Activated CD8-positive, alpha-beta memory T cell treated with anti-CD3 and anti-CD28 coated beads, Interleukin-2, amount 50 U/mL, for 48 hours (primary cell): ENCODE measurements around the gene SIVA1.

Experiments used
- DNase-seq: peaks from one replicate; pipeline ENCODE4 v3.0.0-alpha.2; 2020

SIVA1 gene, protein sequence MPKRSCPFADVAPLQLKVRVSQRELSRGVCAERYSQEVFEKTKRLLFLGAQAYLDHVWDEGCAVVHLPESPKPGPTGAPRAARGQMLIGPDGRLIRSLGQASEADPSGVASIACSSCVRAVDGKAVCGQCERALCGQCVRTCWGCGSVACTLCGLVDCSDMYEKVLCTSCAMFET

GRCh38 chr14:104752735-104753527 is at the start of gene SIVA1:
Gene SIVA1, plus strand, starts transcription at chr14:104753147. Its CDS starts 55 bp downstream, at chr14:104753202.
- DNase-seq, result peak; percentile 100

DNA sequence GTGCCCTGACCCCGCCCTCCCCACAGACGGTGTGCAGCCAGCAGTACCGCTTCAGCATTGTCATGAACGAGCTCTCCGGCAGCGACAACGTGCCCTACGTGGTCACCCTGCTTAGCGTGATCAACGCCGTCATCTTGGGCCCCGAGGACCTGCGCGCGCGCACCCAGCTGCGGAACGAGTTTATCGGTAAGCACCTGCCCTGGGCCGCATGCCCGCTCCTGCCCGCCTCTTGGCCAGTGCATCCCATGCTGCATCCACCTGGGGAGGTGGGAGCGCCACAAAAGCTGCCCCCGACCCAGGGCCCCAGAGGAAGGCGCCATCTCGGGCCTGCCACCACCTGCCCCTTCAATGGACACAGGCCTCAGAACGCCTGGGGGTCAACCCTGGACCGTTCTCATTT is 49.7 kb upstream of the SIVA1 start:
- DNase-seq, result no peak

DNA sequence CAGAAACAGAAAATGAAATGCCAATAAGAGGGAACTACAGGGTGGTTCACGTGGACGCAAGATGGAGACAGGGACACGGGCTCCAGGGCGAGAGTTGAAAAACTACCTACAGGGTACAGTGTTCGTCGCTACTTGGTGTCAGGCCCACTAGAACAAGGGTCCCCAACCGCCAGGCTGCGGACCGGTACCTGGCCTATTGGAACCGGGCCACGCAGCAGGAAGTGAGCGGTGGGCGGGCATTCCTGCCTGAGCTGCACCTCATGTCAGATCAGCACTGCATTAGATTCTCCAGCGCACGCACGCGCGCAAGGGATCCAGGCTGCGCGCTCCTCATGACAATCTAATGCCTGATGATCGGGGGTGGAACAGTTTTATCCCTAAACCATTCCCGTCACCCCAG is 48.7 kb upstream of the SIVA1 start:
- DNase-seq, result no peak

- DNase-seq, result no peak
Observed at GRCh38 chr14:104705340-104706047, 47.5 kb upstream of the SIVA1 start.

DNA sequence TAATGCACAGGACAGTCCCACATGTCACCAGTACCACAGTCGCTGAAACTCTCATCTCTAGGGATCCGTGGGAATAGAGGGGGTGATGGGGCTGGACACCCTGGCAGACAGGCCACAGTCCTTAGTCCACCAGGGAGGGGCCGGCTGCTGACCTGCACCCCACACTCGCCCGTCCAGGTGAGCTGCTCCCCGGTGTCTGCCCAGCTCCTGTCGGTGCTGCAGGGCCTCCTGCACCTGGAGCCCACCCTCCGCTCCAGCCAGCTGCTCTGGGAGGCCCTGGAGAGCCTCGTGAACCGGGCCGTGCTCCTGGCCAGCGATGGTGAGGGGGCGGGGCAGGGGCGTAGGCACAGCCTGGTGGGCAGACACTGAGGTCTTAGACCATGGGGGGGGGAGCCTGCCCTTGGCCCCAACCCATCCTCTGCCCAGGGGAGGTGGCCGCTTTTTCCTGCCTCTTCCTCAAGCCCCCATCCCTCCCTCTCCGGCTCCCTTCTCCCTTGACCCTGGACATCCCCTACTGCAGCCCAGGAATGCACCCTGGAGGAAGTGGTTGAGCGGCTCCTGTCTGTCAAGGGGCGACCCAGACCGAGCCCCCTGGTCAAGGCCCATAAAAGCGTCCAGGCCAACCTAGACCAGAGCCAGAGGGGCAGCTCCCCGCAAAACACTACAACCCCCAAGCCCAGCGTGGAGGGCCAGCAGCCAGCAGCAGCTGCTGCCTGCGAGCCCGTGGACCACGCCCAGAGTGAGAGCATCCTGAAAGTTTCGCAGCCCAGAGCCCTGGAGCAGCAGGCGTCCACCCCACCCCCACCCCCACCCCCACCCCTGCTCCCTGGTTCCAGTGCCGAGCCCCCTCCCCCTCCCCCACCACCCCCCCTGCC is 46.0 kb upstream of the SIVA1 start:
- DNase-seq, result no peak

DNA sequence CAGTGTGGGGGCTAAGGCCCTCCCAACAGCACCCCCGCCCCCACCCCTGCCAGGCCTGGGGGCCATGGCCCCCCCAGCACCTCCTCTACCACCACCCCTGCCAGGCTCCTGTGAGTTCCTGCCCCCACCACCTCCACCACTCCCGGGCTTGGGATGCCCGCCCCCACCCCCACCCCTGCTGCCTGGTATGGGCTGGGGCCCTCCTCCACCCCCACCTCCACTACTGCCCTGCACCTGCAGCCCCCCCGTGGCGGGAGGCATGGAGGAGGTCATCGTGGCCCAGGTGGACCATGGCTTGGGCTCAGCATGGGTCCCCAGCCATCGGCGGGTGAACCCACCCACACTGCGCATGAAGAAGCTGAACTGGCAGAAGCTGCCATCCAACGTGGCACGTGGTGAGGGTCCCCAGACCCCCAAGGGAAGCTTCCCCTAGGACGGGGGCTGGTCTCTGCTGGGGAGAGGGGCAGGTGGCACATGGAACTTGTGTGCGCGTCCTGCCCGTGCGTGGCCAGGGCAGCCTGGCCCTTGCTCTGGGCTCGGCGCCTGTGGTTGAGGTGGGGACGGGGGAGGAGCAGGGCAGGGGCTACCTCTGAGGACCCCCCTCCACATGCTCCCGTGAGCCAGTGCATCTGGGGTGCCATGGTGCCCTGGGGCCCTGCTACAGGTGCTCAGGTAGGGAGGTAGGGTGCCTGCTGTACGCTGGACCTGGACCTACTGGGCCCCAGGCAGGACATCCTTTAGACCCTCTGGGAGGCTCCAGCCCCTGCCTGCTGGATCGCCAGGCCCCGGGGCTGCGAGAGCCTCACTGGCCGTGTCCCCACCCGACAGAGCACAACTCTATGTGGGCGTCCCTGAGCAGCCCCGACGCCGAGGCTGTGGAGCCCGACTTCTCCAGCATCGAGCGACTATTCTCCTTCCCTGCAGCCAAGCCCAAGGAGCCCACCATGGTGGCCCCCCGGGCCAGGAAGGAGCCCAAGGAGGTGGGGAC is 45.0 kb upstream of the SIVA1 start:
- no peak for DNase-seq

GRCh38 chr14:104708606-104709268 is 44.2 kb upstream of the SIVA1 start:
- peak; percentile 91 for DNase-seq

DNA sequence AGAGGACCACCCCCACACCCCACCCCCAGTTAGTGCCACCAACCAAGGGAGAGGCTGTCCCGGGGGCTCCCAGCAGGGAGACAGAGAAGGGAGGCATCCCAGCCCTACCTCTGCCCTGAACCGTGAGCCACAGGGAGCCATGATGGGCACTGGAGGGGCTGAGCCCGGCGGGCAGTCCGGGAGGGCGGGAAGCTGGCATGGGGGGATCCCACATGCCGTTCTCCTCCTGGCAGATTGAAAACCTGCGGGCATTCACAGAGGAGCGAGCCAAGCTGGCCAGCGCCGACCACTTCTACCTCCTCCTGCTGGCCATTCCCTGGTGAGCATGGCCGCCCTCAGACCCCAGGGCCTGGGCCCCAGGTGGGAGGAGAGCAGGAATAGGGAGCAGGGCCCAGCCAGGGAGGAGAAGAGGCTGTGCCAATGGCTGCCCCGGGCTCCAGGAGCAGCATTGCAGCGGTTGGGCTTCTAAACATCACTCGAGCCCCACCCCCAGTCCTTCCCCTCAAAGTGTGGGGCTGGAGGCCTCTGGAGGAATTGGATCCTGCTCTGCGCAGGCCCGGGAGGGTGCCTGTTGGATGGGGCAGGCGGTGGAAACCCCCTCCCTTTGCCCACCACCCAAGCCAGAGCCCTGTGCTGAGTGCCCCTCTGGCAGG is 43.4 kb upstream of the SIVA1 start:
- DNase-seq, result no peak

DNA sequence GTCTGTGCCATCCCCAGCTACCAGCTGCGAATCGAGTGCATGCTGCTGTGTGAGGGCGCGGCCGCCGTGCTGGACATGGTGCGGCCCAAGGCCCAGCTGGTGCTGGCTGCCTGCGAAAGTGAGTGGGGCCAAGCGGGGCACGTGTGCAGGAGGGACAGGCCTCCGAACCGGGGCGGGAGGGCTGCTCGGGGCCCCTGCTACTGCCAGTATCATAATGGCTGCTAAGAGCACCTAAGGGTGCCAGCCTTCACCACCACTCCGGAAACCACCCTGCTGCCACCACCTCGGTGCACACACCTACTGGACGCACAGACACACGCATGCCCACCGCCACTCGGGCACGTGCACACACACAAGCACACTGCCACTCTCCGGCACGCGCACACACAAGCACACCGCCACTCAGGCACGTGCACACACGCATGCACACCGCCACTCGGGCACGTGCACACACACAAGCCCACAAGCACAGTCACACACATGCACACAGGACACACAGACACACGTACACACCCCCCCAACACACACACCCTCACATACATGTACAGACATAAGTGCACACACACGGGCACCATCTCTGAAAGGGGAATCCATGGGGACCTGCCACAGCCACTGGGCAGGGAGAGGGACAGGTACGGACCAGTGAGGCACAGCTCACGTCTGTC is 42.7 kb upstream of the SIVA1 start:
- DNase-seq, result no peak

DNA sequence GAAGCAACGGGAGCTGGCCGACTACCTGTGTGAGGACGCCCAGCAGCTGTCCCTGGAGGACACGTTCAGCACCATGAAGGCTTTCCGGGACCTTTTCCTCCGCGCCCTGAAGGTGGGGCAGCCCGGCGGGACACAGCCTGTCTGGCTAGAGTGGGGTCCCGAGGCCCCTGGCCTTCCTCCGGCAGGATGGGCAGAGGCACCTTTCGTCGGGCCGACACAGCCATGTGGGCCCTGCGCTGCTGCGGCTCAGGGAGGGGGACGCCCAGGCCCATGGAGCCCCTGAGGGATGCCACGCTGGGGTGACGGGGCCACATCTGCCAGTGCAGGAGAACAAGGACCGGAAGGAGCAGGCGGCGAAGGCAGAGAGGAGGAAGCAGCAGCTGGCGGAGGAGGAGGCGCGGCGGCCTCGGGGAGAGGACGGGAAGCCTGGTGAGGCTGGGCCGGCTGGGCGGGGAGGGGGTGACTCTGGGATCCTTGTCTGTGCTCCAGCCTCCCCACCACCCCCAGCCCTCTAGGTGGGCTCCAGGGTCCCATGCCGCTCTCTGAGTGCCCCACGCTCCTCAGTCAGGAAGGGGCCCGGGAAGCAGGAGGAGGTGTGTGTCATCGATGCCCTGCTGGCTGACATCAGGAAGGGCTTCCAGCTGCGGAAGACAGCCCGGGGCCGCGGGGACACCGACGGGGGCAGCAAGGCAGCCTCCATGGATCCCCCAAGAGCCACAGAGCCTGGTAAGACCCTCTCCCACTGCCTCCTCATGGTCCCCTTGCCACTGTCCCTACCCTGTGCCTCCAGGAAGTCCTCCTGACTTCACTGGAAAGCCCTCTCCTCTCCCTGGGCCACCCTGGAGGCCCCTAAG is 39.8 kb upstream of the SIVA1 start:
- no peak for DNase-seq

- no peak for DNase-seq
Observed at GRCh38 chr14:104714066-104714465, 38.9 kb upstream of the SIVA1 start.

DNA sequence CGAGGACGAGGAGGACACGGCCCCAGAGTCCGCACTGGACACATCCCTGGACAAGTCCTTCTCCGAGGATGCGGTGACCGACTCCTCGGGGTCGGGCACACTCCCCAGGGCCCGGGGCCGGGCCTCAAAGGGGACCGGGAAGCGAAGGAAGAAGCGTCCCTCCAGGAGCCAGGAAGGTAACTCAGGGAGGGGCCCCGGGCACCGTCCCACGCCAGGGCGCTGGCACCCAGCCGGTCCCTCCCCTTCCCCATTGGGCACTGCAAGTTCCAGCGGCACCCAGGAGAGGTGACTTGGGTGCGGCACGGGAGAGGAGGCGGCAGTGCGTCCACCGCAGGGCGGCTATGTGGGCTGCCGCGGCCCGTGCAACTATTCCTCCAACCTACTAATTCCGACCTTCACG is 38.3 kb upstream of the SIVA1 start:
- DNase-seq, result no peak

- DNase-seq, result no peak
Observed at GRCh38 chr14:104715416-104715815, 37.5 kb upstream of the SIVA1 start.

GRCh38 chr14:104715871-104716270 is 37.1 kb upstream of the SIVA1 start:
- no peak for DNase-seq

DNA sequence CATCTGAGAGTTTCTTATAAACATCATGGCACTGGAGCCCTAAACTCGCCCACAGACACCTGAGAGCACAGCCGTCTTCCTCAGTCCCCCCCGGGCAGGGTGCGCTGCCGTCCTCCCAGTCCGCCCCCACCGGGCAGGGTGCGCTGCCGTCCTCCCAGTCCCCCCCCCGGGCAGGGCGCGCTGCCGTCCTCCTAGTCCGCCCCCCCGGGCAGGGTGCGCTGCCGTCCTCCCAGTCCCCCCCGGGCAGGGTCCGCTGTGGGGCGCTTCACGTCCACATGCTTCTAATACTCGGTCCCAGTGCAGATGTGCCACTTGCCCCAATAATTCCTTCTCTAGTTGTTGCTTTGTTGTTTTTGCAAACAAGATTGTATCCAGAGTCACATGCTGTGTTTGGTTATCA is 35.8 kb upstream of the SIVA1 start:
- DNase-seq, result no peak

DNA sequence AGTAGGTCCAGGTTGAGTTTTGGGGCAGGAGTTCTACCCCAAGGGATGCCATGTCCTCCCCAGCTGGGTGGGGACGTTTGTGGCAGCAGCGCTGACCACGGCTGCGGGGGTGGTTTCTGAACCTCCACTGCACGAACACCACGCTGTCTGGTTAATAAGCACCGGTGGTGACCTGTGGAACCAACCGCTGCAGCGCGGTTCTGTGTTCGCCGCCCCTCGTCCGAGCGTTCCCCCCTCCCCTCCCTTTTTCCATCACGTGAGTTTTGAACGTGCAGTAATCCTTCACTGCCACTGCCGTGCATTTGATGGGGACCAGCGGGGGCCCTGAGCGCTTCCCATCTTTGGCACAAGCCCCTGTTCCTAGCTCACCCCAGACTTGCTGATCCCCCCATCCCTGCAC is 35.3 kb upstream of the SIVA1 start:
- no peak for DNase-seq

DNA sequence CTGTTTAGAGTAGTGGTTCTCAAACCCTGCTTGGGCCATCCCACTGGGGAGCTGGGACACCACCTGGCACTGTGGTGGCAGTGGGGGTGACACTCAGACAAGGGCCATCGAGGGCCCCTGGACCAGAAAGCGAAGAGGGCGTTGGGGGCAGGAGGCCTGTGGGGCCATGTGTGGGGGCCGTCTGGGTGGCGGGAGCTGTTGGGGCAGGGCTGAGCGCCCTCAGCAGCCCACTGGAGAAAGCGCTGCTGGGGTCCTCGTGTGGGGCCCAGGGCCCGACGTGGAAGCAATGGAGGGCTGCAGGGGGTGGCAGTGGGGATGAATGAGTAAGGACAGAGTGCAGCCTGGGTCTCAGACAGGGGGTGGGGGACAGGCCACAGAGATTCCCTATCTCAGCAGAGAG is 34.8 kb upstream of the SIVA1 start:
- DNase-seq, result no peak

GRCh38 chr14:104718871-104719270 is 34.1 kb upstream of the SIVA1 start:
- DNase-seq, result no peak

DNA sequence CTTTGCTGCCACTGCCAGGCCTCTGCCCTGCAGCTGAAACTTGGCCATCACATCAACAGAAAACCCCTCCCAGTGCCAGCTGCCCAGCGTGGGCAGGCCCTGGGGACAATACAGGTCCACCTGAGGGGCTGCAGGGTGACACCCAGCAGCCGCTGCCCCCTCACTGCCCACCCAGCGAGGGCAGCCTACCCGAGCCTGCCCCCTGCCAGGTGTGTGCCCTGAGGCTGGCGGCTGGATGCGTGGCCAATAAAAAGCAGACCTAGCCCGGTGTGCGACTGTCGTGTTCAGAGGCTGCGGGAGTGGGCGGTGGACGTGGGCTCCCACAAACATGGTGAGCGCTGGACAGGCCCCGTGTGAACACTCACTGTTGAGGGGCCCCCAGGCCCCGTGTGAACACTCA is 33.6 kb upstream of the SIVA1 start:
- no peak for DNase-seq
